ENCODE measurements around the gene RHOB. TPM values are rescaled to one million over a fixed set of nuclear protein-coding genes. Genes with fewer than 3 reads are reported as not detected.

The RHOB gene
- total RNA-seq, 1 donor from 2014 or later = 16.1 TPM

- DNase-seq (ENCODE audit: low spot score) = no peak
- Mint-ChIP-seq H3K27ac (no peak overlapping the region), H3K9me3 (no peaks in the 10 kb centered on the region), H3K27me3 (ENCODE audit: insufficient read depth, low read depth) (peaks cover 12% of the 10 kb centered on the region), H3K36me3 (no peaks in the 10 kb centered on the region), H3K4me1 (peaks cover 76% of the 10 kb centered on the region), H3K4me3 (no peak overlapping the region)
- Histone ChIP-seq H3K4me3 (no peak overlapping the region), H2AFZ (replicated peaks) (no peak overlapping the region), H3K79me2 (ENCODE audit: low read depth) (no peaks in the 10 kb centered on the region), H4K20me1 (ENCODE audit: low read depth) (no peaks in the 10 kb centered on the region), H3K9me3 (ENCODE audit: low read depth) (no peaks in the 10 kb centered on the region), H3K9ac (no peak overlapping the region), H3F3A (ENCODE audit: low read depth) (peaks cover 10% of the 10 kb centered on the region), H3K27me3 (no peaks in the 10 kb centered on the region), H3K27ac (no peak overlapping the region), H3K36me3 (no peaks in the 10 kb centered on the region), H3K4me2 (no peak overlapping the region), H3K4me1 (peaks cover 16% of the 10 kb centered on the region)
- no peak for TF ChIP-seq EZH2 (IDR thresholded peaks at IDR 0.05)
- no peak for TF ChIP-seq EZH2phosphoT487 (IDR thresholded peaks at IDR 0.05)
Observed at GRCh38 chr2:20471148-20471547, 24.3 kb downstream of the RHOB start.

- Mint-ChIP-seq H3K27ac (no peak overlapping the region), H3K4me3 (peak overlapping the region; percentile 35), H3K9me3 (no peaks in the 10 kb centered on the region), H3K4me1 (peaks cover 71% of the 10 kb centered on the region), H3K36me3 (no peaks in the 10 kb centered on the region), H3K27me3 (ENCODE audit: insufficient read depth, low read depth) (peaks cover 14% of the 10 kb centered on the region)
- Histone ChIP-seq H3K9ac (no peak overlapping the region), H4K20me1 (ENCODE audit: low read depth) (no peaks in the 10 kb centered on the region), H2AFZ (replicated peaks) (no peak overlapping the region), H3K27me3 (no peaks in the 10 kb centered on the region), H3K4me3 (no peak overlapping the region), H3K27ac (no peak overlapping the region), H3K36me3 (no peaks in the 10 kb centered on the region), H3K4me2 (no peak overlapping the region), H3K79me2 (ENCODE audit: low read depth) (no peaks in the 10 kb centered on the region), H3K9me3 (ENCODE audit: low read depth) (no peaks in the 10 kb centered on the region), H3K4me1 (peaks cover 16% of the 10 kb centered on the region), H3F3A (ENCODE audit: low read depth) (peaks cover 10% of the 10 kb centered on the region)
- no peak for DNase-seq (ENCODE audit: low spot score)
- TF ChIP-seq CTCF (IDR thresholded peaks at IDR 0.05) (no peak), EZH2 (IDR thresholded peaks at IDR 0.05) (no peak), EZH2phosphoT487 (IDR thresholded peaks at IDR 0.05) (no peak)
Observed at GRCh38 chr2:20471902-20472559, 25.2 kb downstream of the RHOB start.

- no peaks in the 10 kb centered on the region for H3K9me3 Mint-ChIP-seq
- no peak for DNase-seq (ENCODE audit: low spot score)
- peaks cover 16% of the 10 kb centered on the region for H3K4me1 ChIP-seq
- H3K9ac ChIP-seq = no peak overlapping the region
- no peak overlapping the region for H3K4me2 ChIP-seq
- H3K4me1 Mint-ChIP-seq = peaks cover 65% of the 10 kb centered on the region
- no peaks in the 10 kb centered on the region for H3K27me3 ChIP-seq
- peaks cover 10% of the 10 kb centered on the region for H3F3A ChIP-seq (ENCODE audit: low read depth)
- no peak for TF ChIP-seq CTCF (IDR thresholded peaks at IDR 0.05)
- H4K20me1 ChIP-seq (ENCODE audit: low read depth) = no peaks in the 10 kb centered on the region
- no peaks in the 10 kb centered on the region for H3K36me3 ChIP-seq
- H3K27me3 Mint-ChIP-seq (ENCODE audit: insufficient read depth, low read depth) = peaks cover 16% of the 10 kb centered on the region
- H2AFZ ChIP-seq (replicated peaks) = no peak overlapping the region
- H3K4me3 ChIP-seq = no peak overlapping the region
- no peak overlapping the region for H3K4me3 Mint-ChIP-seq
- H3K79me2 ChIP-seq (ENCODE audit: low read depth) = no peaks in the 10 kb centered on the region
- H3K27ac ChIP-seq = no peak overlapping the region
- no peaks in the 10 kb centered on the region for H3K36me3 Mint-ChIP-seq
- H3K9me3 ChIP-seq (ENCODE audit: low read depth) = no peaks in the 10 kb centered on the region
- peak overlapping the region; percentile 14 for H3K27ac Mint-ChIP-seq
Observed at GRCh38 chr2:20472569-20472968, 25.7 kb downstream of the RHOB start.

GRCh38 chr2:20473128-20473527 is 26.3 kb downstream of the RHOB start:
- Mint-ChIP-seq H3K27ac (peak overlapping the region; percentile 69), H3K4me1 (peaks cover 60% of the 10 kb centered on the region), H3K4me3 (no peak overlapping the region), H3K9me3 (peaks cover 4% of the 10 kb centered on the region), H3K36me3 (peaks cover 2% of the 10 kb centered on the region), H3K27me3 (ENCODE audit: insufficient read depth, low read depth) (peaks cover 14% of the 10 kb centered on the region)
- peaks cover 10% of the 10 kb centered on the region for H3F3A ChIP-seq (ENCODE audit: low read depth)
- H3K27me3 ChIP-seq = no peaks in the 10 kb centered on the region
- TF ChIP-seq EZH2phosphoT487 (IDR thresholded peaks at IDR 0.05) = no peak
- no peak for TF ChIP-seq EZH2 (IDR thresholded peaks at IDR 0.05)
- no peak for TF ChIP-seq CTCF (IDR thresholded peaks at IDR 0.05)
- no peak overlapping the region for H2AFZ ChIP-seq (replicated peaks)
- H3K36me3 ChIP-seq = no peaks in the 10 kb centered on the region
- DNase-seq (ENCODE audit: low spot score) = no peak
- H3K9me3 ChIP-seq (ENCODE audit: low read depth) = no peaks in the 10 kb centered on the region
- H3K79me2 ChIP-seq (ENCODE audit: low read depth) = no peaks in the 10 kb centered on the region
- H3K4me2 ChIP-seq = no peak overlapping the region
- no peak overlapping the region for H3K9ac ChIP-seq
- no peak overlapping the region for H3K27ac ChIP-seq
- H3K4me3 ChIP-seq = no peak overlapping the region
- no peaks in the 10 kb centered on the region for H4K20me1 ChIP-seq (ENCODE audit: low read depth)
- H3K4me1 ChIP-seq = peaks cover 16% of the 10 kb centered on the region
